ENCODE measurements around the gene NAPSA. TPM values are rescaled to one million over a fixed set of nuclear protein-coding genes. Genes with fewer than 3 reads are reported as not detected.
A peak's percentile ranks its signal among the peaks of the same experiment; 100 is the strongest.

The NAPSA gene
- total and polyA plus RNA-seq, 9 of the 15 experiments (the other 6 are each of a cell fraction or from before 2014, with no cell fraction given) = 0.25 to 1.9 (median 0.69) TPM

GRCh38 chr19:50333235-50333736 lies 32.2 kb downstream of the NAPSA start (continued):
- TF ChIP-seq, protein P1, sequence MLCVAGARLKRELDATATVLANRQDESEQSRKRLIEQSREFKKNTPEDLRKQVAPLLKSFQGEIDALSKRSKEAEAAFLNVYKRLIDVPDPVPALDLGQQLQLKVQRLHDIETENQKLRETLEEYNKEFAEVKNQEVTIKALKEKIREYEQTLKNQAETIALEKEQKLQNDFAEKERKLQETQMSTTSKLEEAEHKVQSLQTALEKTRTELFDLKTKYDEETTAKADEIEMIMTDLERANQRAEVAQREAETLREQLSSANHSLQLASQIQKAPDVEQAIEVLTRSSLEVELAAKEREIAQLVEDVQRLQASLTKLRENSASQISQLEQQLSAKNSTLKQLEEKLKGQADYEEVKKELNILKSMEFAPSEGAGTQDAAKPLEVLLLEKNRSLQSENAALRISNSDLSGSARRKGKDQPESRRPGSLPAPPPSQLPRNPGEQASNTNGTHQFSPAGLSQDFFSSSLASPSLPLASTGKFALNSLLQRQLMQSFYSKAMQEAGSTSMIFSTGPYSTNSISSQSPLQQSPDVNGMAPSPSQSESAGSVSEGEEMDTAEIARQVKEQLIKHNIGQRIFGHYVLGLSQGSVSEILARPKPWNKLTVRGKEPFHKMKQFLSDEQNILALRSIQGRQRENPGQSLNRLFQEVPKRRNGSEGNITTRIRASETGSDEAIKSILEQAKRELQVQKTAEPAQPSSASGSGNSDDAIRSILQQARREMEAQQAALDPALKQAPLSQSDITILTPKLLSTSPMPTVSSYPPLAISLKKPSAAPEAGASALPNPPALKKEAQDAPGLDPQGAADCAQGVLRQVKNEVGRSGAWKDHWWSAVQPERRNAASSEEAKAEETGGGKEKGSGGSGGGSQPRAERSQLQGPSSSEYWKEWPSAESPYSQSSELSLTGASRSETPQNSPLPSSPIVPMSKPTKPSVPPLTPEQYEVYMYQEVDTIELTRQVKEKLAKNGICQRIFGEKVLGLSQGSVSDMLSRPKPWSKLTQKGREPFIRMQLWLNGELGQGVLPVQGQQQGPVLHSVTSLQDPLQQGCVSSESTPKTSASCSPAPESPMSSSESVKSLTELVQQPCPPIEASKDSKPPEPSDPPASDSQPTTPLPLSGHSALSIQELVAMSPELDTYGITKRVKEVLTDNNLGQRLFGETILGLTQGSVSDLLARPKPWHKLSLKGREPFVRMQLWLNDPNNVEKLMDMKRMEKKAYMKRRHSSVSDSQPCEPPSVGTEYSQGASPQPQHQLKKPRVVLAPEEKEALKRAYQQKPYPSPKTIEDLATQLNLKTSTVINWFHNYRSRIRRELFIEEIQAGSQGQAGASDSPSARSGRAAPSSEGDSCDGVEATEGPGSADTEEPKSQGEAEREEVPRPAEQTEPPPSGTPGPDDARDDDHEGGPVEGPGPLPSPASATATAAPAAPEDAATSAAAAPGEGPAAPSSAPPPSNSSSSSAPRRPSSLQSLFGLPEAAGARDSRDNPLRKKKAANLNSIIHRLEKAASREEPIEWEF (CRISPR knock-in tag; IDR thresholded peaks at IDR 0.05) = no peak
- no peak for TF ChIP-seq EP300 (IDR thresholded peaks at IDR 0.05; ENCODE audit: low read length)
- no peak for TF ChIP-seq ZFPM2 (CRISPR knock-in tag; IDR thresholded peaks at IDR 0.05)
- no peak for TF ChIP-seq TSC22D4 (tag; IDR thresholded peaks at IDR 0.05)
- no peak for TF ChIP-seq SMC3 (conservative IDR thresholded peaks at IDR 0.05; ENCODE audit: insufficient read depth, low read depth, low read length)
- no peak; a peak in 1 of 4 replicates for TF ChIP-seq TRIM24 (IDR thresholded peaks at IDR 0.05)
- TF ChIP-seq ZNF551 (CRISPR knock-in tag; IDR thresholded peaks at IDR 0.05) = no peak
- no peak for TF ChIP-seq JUN (IDR thresholded peaks at IDR 0.05; ENCODE audit: borderline replicate concordance, low read depth, low read length)
- TF ChIP-seq JUN (CRISPR knock-in tag; IDR thresholded peaks at IDR 0.05; ENCODE audit: borderline replicate concordance) = no peak
- peak; percentile 78; the same call in 1 of the 2 replicates for TF ChIP-seq ESRRA (IDR thresholded peaks at IDR 0.05; ENCODE audit: borderline replicate concordance, low read depth)
- TF ChIP-seq CAMTA2 (CRISPR knock-in tag; conservative IDR thresholded peaks at IDR 0.05) = no peak
- TF ChIP-seq PPARD (CRISPR knock-in tag; IDR thresholded peaks at IDR 0.05) = no peak
- TF ChIP-seq NBN (IDR thresholded peaks at IDR 0.05; ENCODE audit: low read depth) = no peak
- TF ChIP-seq, protein P2, sequence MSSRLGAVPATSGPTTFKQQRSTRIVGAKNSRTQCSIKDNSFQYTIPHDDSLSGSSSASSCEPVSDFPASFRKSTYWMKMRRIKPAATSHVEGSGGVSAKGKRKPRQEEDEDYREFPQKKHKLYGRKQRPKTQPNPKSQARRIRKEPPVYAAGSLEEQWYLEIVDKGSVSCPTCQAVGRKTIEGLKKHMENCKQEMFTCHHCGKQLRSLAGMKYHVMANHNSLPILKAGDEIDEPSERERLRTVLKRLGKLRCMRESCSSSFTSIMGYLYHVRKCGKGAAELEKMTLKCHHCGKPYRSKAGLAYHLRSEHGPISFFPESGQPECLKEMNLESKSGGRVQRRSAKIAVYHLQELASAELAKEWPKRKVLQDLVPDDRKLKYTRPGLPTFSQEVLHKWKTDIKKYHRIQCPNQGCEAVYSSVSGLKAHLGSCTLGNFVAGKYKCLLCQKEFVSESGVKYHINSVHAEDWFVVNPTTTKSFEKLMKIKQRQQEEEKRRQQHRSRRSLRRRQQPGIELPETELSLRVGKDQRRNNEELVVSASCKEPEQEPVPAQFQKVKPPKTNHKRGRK (tag; IDR thresholded peaks at IDR 0.05) = no peak
- no peak for TF ChIP-seq NFATC3 (IDR thresholded peaks at IDR 0.05)
- no peak for TF ChIP-seq ZC3H8 (IDR thresholded peaks at IDR 0.05)
- no peak; the same call in 1 of the 2 replicates for TF ChIP-seq MTA1 (IDR thresholded peaks at IDR 0.05; ENCODE audit: borderline replicate concordance)
- peak; percentile 58; the same call in 1 of the 2 replicates for TF ChIP-seq BHLHE40 (IDR thresholded peaks at IDR 0.05; ENCODE audit: low read length)
- peak; percentile 50 for TF ChIP-seq ARID1B (IDR thresholded peaks at IDR 0.05)
- TF ChIP-seq GTF2A2 (tag; IDR thresholded peaks at IDR 0.05) = no peak
- TF ChIP-seq, protein P3, sequence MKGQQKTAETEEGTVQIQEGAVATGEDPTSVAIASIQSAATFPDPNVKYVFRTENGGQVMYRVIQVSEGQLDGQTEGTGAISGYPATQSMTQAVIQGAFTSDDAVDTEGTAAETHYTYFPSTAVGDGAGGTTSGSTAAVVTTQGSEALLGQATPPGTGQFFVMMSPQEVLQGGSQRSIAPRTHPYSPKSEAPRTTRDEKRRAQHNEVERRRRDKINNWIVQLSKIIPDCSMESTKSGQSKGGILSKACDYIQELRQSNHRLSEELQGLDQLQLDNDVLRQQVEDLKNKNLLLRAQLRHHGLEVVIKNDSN (CRISPR knock-in tag; IDR thresholded peaks at IDR 0.05) = peak; percentile 60; the same call in 1 of the 2 replicates
- TF ChIP-seq KLF16 (IDR thresholded peaks at IDR 0.05) = peak; percentile 71; the same call in 1 of the 2 replicates
- no peak for TF ChIP-seq ZKSCAN1 (IDR thresholded peaks at IDR 0.05; ENCODE audit: low read depth, low read length)

Measured in K562 (cell line).